ENCODE data around the gene FHIT.

FHIT gene

GRCh38 chr3:60643831-60644230 is 607.4 kb downstream of the FHIT start:
- no peak for DNase-seq (ENCODE audit: low read depth)
- H3K4me3 ChIP-seq (ENCODE audit: low read length), result no peak overlapping the region
- TF ChIP-seq, protein P1, sequence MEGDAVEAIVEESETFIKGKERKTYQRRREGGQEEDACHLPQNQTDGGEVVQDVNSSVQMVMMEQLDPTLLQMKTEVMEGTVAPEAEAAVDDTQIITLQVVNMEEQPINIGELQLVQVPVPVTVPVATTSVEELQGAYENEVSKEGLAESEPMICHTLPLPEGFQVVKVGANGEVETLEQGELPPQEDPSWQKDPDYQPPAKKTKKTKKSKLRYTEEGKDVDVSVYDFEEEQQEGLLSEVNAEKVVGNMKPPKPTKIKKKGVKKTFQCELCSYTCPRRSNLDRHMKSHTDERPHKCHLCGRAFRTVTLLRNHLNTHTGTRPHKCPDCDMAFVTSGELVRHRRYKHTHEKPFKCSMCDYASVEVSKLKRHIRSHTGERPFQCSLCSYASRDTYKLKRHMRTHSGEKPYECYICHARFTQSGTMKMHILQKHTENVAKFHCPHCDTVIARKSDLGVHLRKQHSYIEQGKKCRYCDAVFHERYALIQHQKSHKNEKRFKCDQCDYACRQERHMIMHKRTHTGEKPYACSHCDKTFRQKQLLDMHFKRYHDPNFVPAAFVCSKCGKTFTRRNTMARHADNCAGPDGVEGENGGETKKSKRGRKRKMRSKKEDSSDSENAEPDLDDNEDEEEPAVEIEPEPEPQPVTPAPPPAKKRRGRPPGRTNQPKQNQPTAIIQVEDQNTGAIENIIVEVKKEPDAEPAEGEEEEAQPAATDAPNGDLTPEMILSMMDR (conservative IDR thresholded peaks at IDR 0.05; ENCODE audit: low read depth, low read length), result no peak

DNA sequence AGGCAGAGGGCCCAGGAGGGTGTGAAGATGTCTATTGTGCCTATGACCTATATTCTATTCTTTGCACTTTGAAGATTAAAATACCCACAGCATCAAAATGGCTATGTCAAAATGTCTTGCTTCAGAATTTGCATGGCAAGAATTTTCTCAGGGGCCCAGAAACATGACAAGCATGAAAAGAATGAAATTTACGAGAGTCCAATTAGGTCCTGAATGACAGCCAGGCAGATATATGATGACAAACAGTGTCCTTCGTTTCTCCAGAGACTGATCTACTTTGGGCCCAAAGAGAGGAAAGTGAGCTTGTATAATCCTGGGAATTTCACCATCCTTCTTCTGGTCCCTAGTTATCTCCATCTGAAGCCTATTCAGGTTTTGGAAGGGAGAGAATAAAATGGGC is 609.9 kb downstream of the FHIT start:
- DNase-seq (ENCODE audit: low read depth), result no peak
- TF ChIP-seq, protein P1 (conservative IDR thresholded peaks at IDR 0.05; ENCODE audit: low read depth, low read length), result no peak
- H3K4me3 ChIP-seq (ENCODE audit: low read length), result no peak overlapping the region

- H3K4me3 ChIP-seq (ENCODE audit: low read length), result no peak overlapping the region
- DNase-seq (ENCODE audit: low read depth), result no peak
- TF ChIP-seq, protein P1 (conservative IDR thresholded peaks at IDR 0.05; ENCODE audit: low read depth, low read length), result no peak
These were observed 614.4 kb downstream of the FHIT start for GRCh38 chr3:60636846-60637245.

- H3K4me3 ChIP-seq (ENCODE audit: low read length), result no peak overlapping the region
- DNase-seq (ENCODE audit: low read depth), result no peak
- TF ChIP-seq, protein P1 (conservative IDR thresholded peaks at IDR 0.05; ENCODE audit: low read depth, low read length), result no peak
These were observed 617.6 kb downstream of the FHIT start for GRCh38 chr3:60633644-60634043.

- H3K4me3 ChIP-seq (ENCODE audit: low read length), result no peak overlapping the region
- TF ChIP-seq, protein P1 (conservative IDR thresholded peaks at IDR 0.05; ENCODE audit: low read depth, low read length), result no peak
- no peak for DNase-seq (ENCODE audit: low read depth)
These were observed 619.7 kb downstream of the FHIT start for GRCh38 chr3:60631509-60631908.

GRCh38 chr3:60630953-60631352 is 620.3 kb downstream of the FHIT start:
- no peak overlapping the region for H3K4me3 ChIP-seq (ENCODE audit: low read length)
- no peak for DNase-seq (ENCODE audit: low read depth)
- TF ChIP-seq, protein P1 (conservative IDR thresholded peaks at IDR 0.05; ENCODE audit: low read depth, low read length), result no peak

- H3K4me3 ChIP-seq (ENCODE audit: low read length), result no peak overlapping the region
- DNase-seq (ENCODE audit: low read depth), result no peak
- TF ChIP-seq, protein P1 (conservative IDR thresholded peaks at IDR 0.05; ENCODE audit: low read depth, low read length), result no peak
These were observed 621.4 kb downstream of the FHIT start for GRCh38 chr3:60629816-60630215.
